DND-41 (cell line): ENCODE measurements around the gene ACER3.

ENCODE experiments used
- EZH2 ChIP-seq: IDR thresholded peaks from 3 replicates; pipeline ENCODE4 v1.6.1; 2012; ENCODE audit warnings: borderline replicate concordance, low read depth, mild to moderate bottlenecking, moderate library complexity, low read length, inconsistent platforms; ENCODE audit not compliant: severe bottlenecking
- TF ChIP-seq, protein P1 (sequence below): IDR thresholded peaks from 2 replicates; pipeline ENCODE4 v1.5.1; 2012; ENCODE audit warnings: borderline replicate concordance, low read length, moderate library complexity, mild to moderate bottlenecking; ENCODE audit not compliant: poor library complexity, severe bottlenecking; ENCODE audit errors: extremely low read depth

DNA sequence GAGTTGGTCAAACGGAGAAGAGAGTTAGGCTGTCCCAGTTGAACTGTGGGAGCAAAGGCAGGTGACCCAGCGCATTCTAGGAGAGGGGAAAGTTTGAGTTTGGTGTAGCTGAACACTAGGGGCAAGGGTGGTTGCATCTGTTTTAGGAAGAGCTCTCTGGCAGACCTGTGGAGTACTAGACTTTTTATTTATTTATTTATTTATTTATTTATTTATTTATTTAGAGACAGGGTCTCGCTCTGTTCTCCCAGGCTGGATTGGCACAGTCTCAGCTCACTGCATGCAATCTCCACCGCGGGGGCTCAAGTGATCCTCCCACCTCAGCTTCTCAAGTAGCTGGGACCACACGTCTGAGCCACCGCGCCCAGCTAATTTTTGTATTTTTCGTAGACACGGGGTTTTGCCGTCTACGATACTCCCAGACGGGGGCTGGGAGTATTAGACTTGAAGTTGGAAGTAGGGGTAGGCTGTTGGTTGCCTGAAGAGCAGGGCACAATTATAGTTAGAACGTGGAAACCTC lies 950 bp upstream of the ACER3 start:
- TF ChIP-seq, protein P1, sequence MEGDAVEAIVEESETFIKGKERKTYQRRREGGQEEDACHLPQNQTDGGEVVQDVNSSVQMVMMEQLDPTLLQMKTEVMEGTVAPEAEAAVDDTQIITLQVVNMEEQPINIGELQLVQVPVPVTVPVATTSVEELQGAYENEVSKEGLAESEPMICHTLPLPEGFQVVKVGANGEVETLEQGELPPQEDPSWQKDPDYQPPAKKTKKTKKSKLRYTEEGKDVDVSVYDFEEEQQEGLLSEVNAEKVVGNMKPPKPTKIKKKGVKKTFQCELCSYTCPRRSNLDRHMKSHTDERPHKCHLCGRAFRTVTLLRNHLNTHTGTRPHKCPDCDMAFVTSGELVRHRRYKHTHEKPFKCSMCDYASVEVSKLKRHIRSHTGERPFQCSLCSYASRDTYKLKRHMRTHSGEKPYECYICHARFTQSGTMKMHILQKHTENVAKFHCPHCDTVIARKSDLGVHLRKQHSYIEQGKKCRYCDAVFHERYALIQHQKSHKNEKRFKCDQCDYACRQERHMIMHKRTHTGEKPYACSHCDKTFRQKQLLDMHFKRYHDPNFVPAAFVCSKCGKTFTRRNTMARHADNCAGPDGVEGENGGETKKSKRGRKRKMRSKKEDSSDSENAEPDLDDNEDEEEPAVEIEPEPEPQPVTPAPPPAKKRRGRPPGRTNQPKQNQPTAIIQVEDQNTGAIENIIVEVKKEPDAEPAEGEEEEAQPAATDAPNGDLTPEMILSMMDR: no peak
- no peak for TF ChIP-seq EZH2
